ENCODE results near the gene SVIL.
"Not testable (repeated sequence)": the region's sequence is repeated elsewhere in the genome, so short reads cannot be mapped to it uniquely, and the experiment has no call there.

The SVIL gene

GRCh38 chr10:29479981-29480954, 154.5 kb downstream of the SVIL start:
- DNase-seq, result no peak

DNA sequence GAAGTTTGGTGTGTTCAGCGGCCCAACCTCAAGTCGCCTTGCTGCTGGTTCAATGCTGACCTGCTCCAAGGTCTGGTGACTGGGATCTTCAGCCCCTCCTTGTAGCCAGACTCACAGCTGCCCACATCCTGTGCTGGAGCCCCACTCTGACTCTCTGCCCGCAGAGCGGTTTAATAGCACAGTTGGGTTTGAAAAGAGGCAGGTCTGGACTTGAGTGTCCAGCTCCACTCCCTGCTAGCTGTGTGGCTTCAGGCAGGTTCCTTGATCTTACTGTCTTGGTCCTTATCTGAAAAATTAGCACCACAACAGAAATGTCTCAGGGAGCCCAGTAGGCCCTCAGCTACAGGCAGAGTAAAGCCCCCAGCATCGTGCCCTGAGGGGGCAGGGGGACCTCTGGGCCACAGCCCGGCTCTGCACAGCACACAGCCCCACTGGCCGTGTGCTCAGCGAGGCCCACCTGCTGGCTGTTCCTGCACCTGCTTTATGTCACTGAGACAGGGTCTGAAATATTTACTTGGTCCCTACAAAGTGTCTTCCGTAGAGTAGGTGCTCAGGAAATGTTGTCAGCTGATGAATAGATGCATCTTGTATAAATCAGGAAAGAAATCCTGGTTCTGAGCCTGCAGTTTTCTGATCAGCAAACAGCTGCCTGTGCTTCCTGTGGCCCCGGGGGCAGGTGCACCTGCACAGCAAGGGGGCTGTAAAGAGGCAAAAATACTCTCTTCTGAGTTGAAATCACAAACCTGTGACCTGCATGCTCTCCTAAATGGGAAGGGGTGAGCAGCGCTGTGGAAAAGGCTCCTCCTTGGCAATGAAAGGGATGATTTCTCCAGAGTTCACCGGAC, 155.5 kb downstream of the SVIL start:
- DNase-seq, result no peak

DNA sequence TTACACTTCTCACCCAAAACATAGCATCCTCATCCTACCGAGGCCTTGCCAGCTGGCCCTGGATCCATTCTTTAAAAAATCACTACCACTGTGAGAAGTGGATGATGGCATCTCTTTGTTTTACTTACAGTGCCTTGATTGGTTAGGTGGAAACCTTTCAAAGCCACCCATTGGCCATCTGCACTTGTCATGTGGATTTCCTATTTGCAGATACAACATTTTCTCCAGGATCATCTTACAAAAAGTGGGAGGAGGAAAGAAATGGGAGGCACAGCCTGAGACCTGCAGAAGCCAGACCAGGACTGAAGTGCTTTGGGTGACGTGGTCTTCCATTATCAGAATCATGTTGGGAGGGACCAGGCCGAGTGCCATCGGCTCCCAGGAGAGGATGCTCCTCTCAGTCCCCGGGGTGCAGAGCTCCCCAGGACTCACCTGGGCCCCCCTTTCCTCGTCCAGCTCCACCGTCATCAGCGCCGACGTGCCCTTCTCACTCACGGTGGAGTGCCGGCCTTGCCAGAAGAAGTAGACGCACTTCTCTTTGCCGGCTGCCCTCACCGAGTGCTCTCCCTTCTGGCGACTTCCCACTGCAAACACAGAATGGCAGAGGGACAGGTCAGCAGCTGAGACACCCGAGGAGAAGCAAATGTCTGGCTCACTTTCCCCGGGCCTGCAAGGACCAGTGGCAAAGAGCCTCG, 161.2 kb downstream of the SVIL start:
- no peak for DNase-seq

- DNase-seq, result no peak
These were observed 161.7 kb downstream of the SVIL start for GRCh38 chr10:29473087-29473356.

DNA sequence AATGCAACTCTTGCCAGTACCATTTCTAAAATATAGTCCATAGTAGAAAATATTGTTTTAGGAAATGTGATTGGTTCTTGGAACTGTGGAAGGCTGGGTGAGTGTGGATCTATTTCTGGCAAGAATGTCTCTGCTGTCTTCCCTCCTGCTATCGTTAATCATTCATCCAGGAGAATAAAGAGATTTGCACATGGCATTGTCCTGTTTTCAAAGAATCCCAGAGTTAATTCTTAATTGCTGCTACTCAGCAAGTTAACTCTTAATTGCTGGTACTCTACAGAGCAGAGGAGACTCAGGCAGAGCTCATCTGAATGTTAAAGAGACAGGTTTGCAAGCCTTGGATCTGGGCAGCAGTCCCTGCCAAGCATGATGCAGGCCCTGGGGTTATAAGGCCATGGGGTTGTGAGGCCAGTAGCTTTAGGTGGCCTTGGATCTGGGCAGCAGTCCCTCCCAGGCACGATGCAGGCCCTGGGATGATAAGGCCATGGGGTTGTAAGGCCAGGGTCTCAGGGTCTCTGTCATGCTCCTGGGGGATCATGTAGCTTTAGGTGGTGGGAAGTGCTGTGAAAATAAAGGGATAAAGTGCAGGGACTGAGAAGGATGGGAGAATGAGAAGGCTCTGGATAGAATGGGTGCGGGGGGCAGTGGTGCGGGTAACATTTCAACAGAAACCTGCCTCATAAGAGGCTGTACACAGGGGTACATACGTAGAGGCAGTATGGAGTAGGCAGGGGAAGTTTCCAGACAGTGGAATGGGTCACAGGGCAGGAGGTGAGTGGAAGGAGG, 162.3 kb downstream of the SVIL start:
- DNase-seq, result no peak

- DNase-seq, result no peak
These were observed 163.3 kb downstream of the SVIL start for GRCh38 chr10:29471544-29471859.

GRCh38 chr10:29470843-29471543, 163.8 kb downstream of the SVIL start:
- DNase-seq, result no peak

DNA sequence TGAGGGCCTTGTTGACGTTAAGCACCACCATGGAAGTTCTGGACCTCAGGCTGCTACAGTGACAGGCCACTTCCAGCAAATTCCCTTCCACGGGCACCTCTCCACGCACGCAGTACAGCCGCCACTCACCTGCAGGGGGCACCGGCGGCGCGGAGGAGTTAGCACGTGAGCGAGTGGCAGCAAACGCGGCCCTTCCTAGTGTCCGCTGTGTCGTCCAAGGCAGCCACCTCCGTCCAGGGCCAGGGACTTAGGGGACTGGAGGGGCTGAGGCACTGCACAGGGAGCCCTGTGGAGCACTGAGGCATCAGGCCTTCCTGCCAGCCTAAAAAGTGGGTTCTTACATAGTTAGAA, 164.4 kb downstream of the SVIL start:
- peak; percentile 31 for DNase-seq

GRCh38 chr10:29469481-29470354, 165.1 kb downstream of the SVIL start:
- DNase-seq, result no peak

- DNase-seq, result no peak
These were observed 169.4 kb downstream of the SVIL start for GRCh38 chr10:29465384-29465783.

- not testable (repeated sequence) for DNase-seq
These were observed 170.1 kb downstream of the SVIL start for GRCh38 chr10:29464671-29465171.

- DNase-seq, result no peak
These were observed 173.7 kb downstream of the SVIL start for GRCh38 chr10:29461042-29461441.

DNA sequence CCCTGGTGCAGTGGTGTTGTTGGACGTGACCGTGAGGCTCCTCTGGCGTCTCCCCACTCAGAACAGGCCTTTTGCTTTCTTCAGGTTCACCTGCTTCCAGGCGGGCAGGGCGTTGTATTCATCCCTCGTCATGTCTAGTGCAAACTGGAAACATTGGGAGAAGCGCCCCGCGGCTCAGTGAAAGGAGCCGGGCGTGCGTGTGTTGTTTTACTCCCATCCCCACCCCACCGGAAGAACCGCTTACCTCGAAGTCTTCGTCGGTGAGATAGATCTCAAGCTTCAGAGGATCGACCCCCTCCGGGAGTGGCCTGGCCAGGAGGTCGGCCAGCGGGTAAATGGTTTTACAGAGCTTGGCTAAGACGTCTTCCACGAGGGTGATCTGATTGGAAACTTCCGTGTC, 176.6 kb downstream of the SVIL start:
- not testable (repeated sequence) for DNase-seq

DNA sequence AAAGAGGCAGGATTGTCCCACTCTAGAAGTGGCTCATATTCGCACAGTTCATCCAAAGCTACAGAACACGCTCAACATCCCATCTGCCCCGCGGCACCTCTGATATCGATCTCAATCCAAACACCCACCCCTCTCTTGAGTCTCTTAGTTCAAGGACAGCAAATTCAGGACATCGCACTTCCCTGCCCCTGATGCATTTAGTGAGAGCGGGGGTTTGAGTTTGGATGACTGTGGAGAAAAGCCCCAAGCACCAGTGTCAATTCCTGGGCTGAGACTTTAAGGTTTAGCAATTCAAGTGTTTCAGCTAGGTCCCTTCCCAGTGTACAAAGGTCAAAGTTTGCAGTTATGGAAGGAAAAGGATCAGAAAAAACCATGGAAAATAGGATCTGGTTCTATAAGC, 179.7 kb downstream of the SVIL start:
- no peak for DNase-seq

DNA sequence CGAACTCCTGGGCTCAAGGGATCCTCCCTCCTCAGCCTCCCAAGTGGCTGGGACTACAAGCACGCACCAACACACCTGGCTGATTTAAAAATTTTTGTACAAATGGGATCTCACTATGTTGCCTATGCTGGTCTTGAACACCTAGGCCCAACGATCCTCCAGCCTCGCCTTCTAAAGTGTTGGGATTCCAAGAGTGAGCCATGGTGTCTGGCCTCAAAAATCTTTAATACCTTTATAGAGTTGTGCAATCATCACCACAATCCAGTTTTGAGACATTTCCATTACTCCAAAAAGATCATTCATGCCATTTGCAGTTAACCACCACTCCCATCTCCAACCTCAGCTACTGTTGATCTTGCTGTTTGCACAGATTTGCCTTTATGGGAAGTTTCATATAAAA, 180.5 kb downstream of the SVIL start:
- DNase-seq, result no peak

- DNase-seq, result no peak
These were observed 182.2 kb downstream of the SVIL start for GRCh38 chr10:29452546-29452945.

GRCh38 chr10:29451946-29452345, 182.8 kb downstream of the SVIL start:
- no peak for DNase-seq

DNA sequence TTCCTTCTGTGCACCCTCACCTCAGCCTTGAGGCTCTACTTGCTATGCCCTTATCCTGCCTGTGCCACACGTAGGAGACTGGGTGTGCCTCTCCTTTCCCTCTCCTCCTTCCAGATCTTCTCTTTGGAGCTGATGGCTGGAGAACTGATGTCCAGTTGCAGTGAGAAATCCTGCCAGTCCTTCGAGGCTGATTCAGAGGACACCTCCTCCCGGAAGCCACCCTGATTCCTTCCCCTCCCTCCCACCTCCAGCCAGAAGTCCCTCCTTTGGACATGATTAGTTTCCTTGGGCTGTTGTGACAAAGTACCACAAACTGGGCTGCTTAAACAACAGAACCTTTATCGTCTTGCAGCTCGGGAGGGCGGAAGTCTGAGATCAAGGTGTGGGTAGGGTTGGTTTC, 184.4 kb downstream of the SVIL start:
- DNase-seq, result no peak

DNA sequence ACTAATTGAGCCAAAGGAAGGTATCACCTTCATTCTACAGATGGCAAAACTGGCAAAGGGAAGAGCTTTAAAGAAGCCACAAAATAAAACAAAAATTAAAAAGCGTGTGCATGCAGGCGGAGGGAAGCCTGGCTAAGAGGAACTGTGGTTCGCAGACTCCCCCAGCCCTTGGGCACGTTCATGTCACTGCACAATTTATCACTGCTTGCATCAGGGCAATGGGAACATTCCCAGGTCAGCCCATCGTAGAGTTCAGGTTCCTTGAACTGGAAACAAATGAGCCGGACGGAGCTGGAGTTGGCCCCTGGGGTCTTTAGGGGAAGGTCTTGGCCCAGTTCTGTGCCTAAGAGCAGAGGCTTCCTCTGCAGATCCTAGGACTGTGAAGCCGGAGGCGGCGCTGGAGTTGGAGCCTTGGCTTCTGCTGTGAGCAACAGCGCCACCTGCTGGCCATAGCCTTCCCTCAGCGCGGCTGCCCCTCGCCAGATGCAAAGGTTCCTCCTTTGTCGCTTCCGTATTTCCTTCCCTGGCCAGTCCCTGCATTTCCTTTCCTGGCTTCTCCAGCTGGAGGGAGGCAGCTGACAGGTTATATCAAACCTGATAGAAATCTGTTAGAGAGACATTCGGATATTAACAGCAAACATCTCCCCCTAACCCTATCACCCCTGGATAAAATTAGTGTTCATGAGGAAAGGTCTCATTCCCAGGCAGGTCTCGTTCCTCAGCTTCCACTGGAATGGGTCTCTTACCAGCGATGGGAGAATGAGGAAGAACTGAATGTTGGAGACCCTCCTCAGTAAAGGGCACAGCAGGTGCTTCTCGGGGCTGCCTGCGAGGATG, 185.8 kb downstream of the SVIL start:
- DNase-seq, result peak; percentile 82

- no peak for DNase-seq
These were observed 186.6 kb downstream of the SVIL start for GRCh38 chr10:29448125-29448524.

All from stimulated activated CD4-positive, alpha-beta T cell treated with anti-CD3 and anti-CD28 coated beads, Interleukin-15, amount 100 ng/mL, for 24 hours (primary cell).